Liver (tissue), 9 donors: Measurements from ENCODE around the gene GLYAT. TPM values are rescaled to one million over a fixed set of nuclear protein-coding genes. Genes with fewer than 3 reads are reported as not detected.
A peak's percentile ranks its signal among the peaks of the same experiment; 100 is the strongest.

ENCODE experiments used
- DNase-seq: peaks from one replicate; pipeline ENCODE4 v3.0.0-alpha.2; 2017; ENCODE audit warnings: low spot score
- H3K27ac ChIP-seq, 2 donors: one replicate each; pipeline ENCODE4 v1.7.0; 2013; ENCODE audit warnings: inconsistent platforms in 2 of 2, low read length in 2 of 2, control low read depth in 1 of 2, low read depth in 1 of 2, mild to moderate bottlenecking in 1 of 2
- H3K27me3 ChIP-seq, 4 donors: one replicate each; pipeline versions ENCODE4 v1.6.1 to v1.7.0; 2013; ENCODE audit warnings: low read length in 3 of 4, inconsistent platforms in 1 of 4, mild to moderate bottlenecking in 1 of 4, moderate library complexity in 1 of 4; ENCODE audit not compliant: control insufficient read depth in 4 of 4, insufficient read depth in 4 of 4
- H3K36me3 ChIP-seq, 4 donors: one replicate each; pipeline versions ENCODE4 v1.6.1 to v1.7.0; 2013; ENCODE audit warnings: low read length in 3 of 4, mild to moderate bottlenecking in 3 of 4, low read depth in 1 of 4, moderate library complexity in 1 of 4; ENCODE audit not compliant: control insufficient read depth in 4 of 4, insufficient read depth in 3 of 4
- H3K4me1 ChIP-seq, 4 donors: one replicate each; pipeline versions ENCODE4 v1.6.1 to v1.7.0; 2013; ENCODE audit warnings: low read length in 3 of 4, mild to moderate bottlenecking in 3 of 4, moderate library complexity in 1 of 4; ENCODE audit not compliant: control insufficient read depth in 4 of 4, insufficient read depth in 4 of 4
- H3K4me3 ChIP-seq, 3 donors: one replicate each; pipeline versions ENCODE4 v1.6.1 to v1.7.0; 2013; ENCODE audit warnings: low read length in 3 of 3, control low read depth in 1 of 3, low read depth in 1 of 3, mild to moderate bottlenecking in 1 of 3
- H3K9ac ChIP-seq, 2 donors: one replicate each; pipeline ENCODE4 v1.7.0; 2013; ENCODE audit warnings: low read length in 2 of 2, mild to moderate bottlenecking in 2 of 2, moderate library complexity in 2 of 2, control low read depth in 1 of 2, low read depth in 1 of 2
- H3K9me3 ChIP-seq, 4 donors: one replicate each; pipeline versions ENCODE4 v1.6.1 to v1.7.0; 2013; ENCODE audit warnings: low read length in 3 of 4; ENCODE audit not compliant: control insufficient read depth in 4 of 4
- ATF3 ChIP-seq: IDR thresholded peaks from 2 replicates; pipeline ENCODE4 v1.6.1; 2016; ENCODE audit warnings: antibody characterized with exemption
- EGR1 ChIP-seq, 2 donors: IDR thresholded peaks; 2 replicates each; pipeline ENCODE4 v1.6.1; 2016 to 2018; ENCODE audit warnings: antibody characterized with exemption in 2 of 2, low read depth in 2 of 2
- FOXA1 ChIP-seq: IDR thresholded peaks from 2 replicates; pipeline ENCODE4 v1.6.1; 2016; ENCODE audit warnings: antibody characterized with exemption
- HNF4A ChIP-seq, 2 donors: conservative IDR thresholded peaks; 2 replicates each; pipeline ENCODE4 v1.6.1; 2016; ENCODE audit warnings: antibody characterized with exemption in 2 of 2, mild to moderate bottlenecking in 2 of 2
- HNF4G ChIP-seq: IDR thresholded peaks from 2 replicates; pipeline ENCODE4 v1.6.1; 2016; ENCODE audit warnings: antibody characterized with exemption
- JUND ChIP-seq, 2 donors: IDR thresholded peaks; 2 replicates each; pipeline ENCODE4 v1.6.1; 2016; ENCODE audit warnings: antibody characterized with exemption in 2 of 2
- NR2F2 ChIP-seq: IDR thresholded peaks from 2 replicates; pipeline ENCODE4 v1.6.1; 2016; ENCODE audit warnings: antibody characterized with exemption
- RAD21 ChIP-seq, 2 donors: IDR thresholded peaks; 2 replicates each; pipeline ENCODE4 v1.6.1; 2016; ENCODE audit warnings: antibody characterized with exemption in 2 of 2, mild to moderate bottlenecking in 2 of 2
- RXRA ChIP-seq, 2 donors: IDR thresholded peaks; 2 replicates each; pipeline ENCODE4 v1.6.1; 2017 to 2018; ENCODE audit warnings: antibody characterized with exemption in 2 of 2, mild to moderate bottlenecking in 1 of 2
- SP1 ChIP-seq: IDR thresholded peaks from 2 replicates; pipeline ENCODE4 v1.6.1; 2018; ENCODE audit warnings: antibody characterized with exemption, mild to moderate bottlenecking
- YY1 ChIP-seq: IDR thresholded peaks from 2 replicates; pipeline ENCODE4 v1.6.1; 2016; ENCODE audit warnings: antibody characterized with exemption, mild to moderate bottlenecking
- ZBTB33 ChIP-seq: IDR thresholded peaks from 2 replicates; pipeline ENCODE4 v1.6.1; 2016; ENCODE audit warnings: antibody characterized with exemption
- WGBS: extraction: QIAGEN DNeasy Blood & Tissue Kit; methylation state at CpG from one replicate; pipeline ENCODE4 v1.1.7; 2013; 5-methylcytosine and 5-hydroxymethylcytosine counted together
- polyA plus RNA-seq, 2 donors: library from polyadenylated mRNA; stranded (reverse) in 1 of 2; unstranded in 1 of 2; fragments of 200-250 nt in 1 of 2; fragments of >200 nt in 1 of 2; fragmentation: Nextera tagmentation in 1 of 2; extraction: Ambion mirVana in 1 of 2; gene quantifications; one replicate each; pipeline versions ENCODE4 v1.2.1 to v1.2.3, GENCODE V29; 2013 to 2015
- total RNA-seq, 2 donors: library from RNA; depleted of rRNA; stranded (reverse); fragments of >200 nt; gene quantifications; one replicate each; pipeline ENCODE4 v1.2.3, GENCODE V29; 2014
- TF ChIP-seq, protein P1 (sequence below): IDR thresholded peaks from 2 replicates; pipeline ENCODE4 v1.6.1; 2016; ENCODE audit warnings: antibody characterized with exemption
- TF ChIP-seq, protein P2 (sequence below): fragments of 150-350 bp; IDR thresholded peaks from 2 replicates; pipeline ENCODE4 v1.5.1; 2017; ENCODE audit warnings: improper control_type of control experiment, low read depth, low read length; ENCODE audit not compliant: missing input control
- donor health status: healthy.
- donor health status: healthy.
- donor health status: healthy.
- donor health status: healthy.
- donor health status: healthy.

GLYAT gene
- total and polyA plus RNA-seq, 4 donors: 5.6 to 181 (median 110) TPM

DNA sequence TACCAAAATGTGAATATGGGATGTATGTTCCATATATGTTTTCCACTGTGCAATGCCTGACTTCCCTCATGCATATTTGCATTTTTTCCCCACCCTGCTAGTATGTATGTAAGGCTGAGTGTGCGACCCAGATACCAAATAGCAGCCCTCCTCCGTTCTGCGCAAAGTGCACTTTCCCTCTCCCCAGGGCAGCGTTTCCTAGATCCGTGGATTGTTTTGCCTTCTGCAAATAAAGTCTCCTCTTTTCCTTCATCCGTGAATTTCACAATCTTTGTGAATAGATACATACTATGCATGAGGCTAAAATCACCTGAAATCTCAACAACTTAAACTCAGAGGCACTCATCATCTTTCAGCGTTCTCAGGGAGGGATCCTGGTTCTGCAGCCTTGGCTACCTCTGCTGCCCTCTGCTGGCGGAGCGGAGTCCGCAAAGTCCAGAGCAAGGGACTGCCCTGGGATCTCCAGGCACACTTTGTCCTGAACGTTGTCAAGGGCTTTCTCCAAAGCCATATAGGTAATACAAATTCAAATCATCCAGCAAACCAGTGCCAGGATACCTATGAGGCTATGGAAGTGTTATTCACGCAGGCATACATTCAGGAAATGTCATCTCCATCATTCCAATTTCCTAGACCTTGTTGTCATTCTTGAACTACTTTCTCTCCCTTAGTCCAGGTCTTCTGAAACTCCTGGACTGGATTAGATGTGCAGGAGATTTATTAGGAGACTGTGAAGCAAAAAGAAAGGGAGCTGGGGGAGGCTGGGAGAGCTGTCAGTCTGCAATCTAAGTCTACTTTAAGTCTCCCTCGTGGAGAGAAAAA lies 56.2 kb downstream of the GLYAT start:
- H3K36me3 ChIP-seq: no peaks in the 10 kb centered on the region
- H3K4me3 ChIP-seq: no peak overlapping the region
- DNase-seq: peak; percentile 77
- peaks cover 3 to 19% (median 13%) of the 10 kb centered on the region in 4 donors for H3K4me1 ChIP-seq
- TF ChIP-seq JUND (IDR thresholded peaks at IDR 0.05) (no peak), EGR1 (IDR thresholded peaks at IDR 0.05; ENCODE audit: low read depth in 2 of 2) (no peak), HNF4A (conservative IDR thresholded peaks at IDR 0.05) (peak in 1 of 2 donors; percentile 55), ATF3 (no peak), RXRA (IDR thresholded peaks at IDR 0.05) (no peak), RAD21 (IDR thresholded peaks at IDR 0.05) (peak; percentile 82 to 90), YY1 (no peak), NR2F2 (no peak), SP1 (no peak), FOXA1 (no peak)
- TF ChIP-seq, protein P1, sequence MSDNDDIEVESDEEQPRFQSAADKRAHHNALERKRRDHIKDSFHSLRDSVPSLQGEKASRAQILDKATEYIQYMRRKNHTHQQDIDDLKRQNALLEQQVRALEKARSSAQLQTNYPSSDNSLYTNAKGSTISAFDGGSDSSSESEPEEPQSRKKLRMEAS: no peak
- TF ChIP-seq, protein P2, sequence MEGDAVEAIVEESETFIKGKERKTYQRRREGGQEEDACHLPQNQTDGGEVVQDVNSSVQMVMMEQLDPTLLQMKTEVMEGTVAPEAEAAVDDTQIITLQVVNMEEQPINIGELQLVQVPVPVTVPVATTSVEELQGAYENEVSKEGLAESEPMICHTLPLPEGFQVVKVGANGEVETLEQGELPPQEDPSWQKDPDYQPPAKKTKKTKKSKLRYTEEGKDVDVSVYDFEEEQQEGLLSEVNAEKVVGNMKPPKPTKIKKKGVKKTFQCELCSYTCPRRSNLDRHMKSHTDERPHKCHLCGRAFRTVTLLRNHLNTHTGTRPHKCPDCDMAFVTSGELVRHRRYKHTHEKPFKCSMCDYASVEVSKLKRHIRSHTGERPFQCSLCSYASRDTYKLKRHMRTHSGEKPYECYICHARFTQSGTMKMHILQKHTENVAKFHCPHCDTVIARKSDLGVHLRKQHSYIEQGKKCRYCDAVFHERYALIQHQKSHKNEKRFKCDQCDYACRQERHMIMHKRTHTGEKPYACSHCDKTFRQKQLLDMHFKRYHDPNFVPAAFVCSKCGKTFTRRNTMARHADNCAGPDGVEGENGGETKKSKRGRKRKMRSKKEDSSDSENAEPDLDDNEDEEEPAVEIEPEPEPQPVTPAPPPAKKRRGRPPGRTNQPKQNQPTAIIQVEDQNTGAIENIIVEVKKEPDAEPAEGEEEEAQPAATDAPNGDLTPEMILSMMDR: peak; percentile 90
- H3K9me3 ChIP-seq: no peaks in the 10 kb centered on the region
- H3K9ac ChIP-seq: no peak overlapping the region
- H3K27me3 ChIP-seq: no peaks in the 10 kb centered on the region
- H3K27ac ChIP-seq: no peak overlapping the region
- WGBS: 40% methylated on average over 13 of the region's 13 CpGs

DNA sequence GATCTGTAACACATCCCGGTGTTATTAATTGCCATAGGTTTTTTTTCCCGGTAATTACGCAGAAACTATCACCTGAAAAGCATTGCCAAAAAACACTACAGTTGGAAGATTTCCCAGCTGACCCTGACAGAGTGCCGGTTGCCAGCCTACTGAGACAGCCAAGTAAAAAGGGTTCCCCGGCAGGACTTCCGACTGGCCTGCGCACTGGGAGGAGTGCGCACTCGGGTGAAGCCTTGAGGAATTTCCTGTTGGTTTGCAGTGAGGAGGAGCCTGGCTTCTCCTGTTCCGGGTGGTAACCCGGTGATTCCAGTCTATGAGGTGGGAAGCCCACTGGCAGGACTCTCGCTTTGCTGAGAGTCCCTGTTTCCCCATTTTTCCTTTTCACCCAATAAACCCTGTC lies 57.1 kb downstream of the GLYAT start:
- no peak for TF ChIP-seq ZBTB33
- TF ChIP-seq SP1: no peak
- TF ChIP-seq HNF4G: no peak
- H3K27ac ChIP-seq: no peak overlapping the region
- WGBS: 55% methylated on average over 12 of the region's 12 CpGs
- no peak overlapping the region for H3K4me3 ChIP-seq
- H3K9ac ChIP-seq: no peak overlapping the region
- H3K4me1 ChIP-seq: peaks cover 3 to 19% (median 13%) of the 10 kb centered on the region in 4 donors
- no peaks in the 10 kb centered on the region for H3K27me3 ChIP-seq
- H3K9me3 ChIP-seq: no peaks in the 10 kb centered on the region
- no peaks in the 10 kb centered on the region for H3K36me3 ChIP-seq
- no peak for DNase-seq
